ENCODE measurements around the gene POLK.
"Not testable (repeated sequence)": the region's sequence is repeated elsewhere in the genome, so short reads cannot be mapped to it uniquely, and the experiment has no call there.

POLK gene

GRCh38 chr5:75481024-75481423 lies 30.7 kb upstream of the POLK start:
- no peaks in the 10 kb centered on the region for H3K9me3 ChIP-seq (ENCODE audit: control insufficient read depth, insufficient read depth, low read length)
- peaks cover 4% of the 10 kb centered on the region for H3K4me1 ChIP-seq (ENCODE audit: control insufficient read depth, insufficient read depth, low read length)
- H3K27ac ChIP-seq (ENCODE audit: low read length) = no peak overlapping the region
- DNase-seq (ENCODE audit: low read depth, low spot score) = no peak
- H3K36me3 ChIP-seq (ENCODE audit: control insufficient read depth, insufficient read depth, low read length) = no peaks in the 10 kb centered on the region
- no CpG with 5 or more reads among the region's 4 CpGs for WGBS (ENCODE audit: insufficient coverage, insufficient read length)
- H3K27me3 ChIP-seq (ENCODE audit: control insufficient read depth, insufficient read depth, low read length) = no peaks in the 10 kb centered on the region
- H3K4me3 ChIP-seq (ENCODE audit: low read length) = no peak overlapping the region

- WGBS (ENCODE audit: insufficient coverage, insufficient read length) = no CpG with 5 or more reads among the region's 3 CpGs
- no peak for DNase-seq (ENCODE audit: low read depth, low spot score)
- H3K36me3 ChIP-seq (ENCODE audit: control insufficient read depth, insufficient read depth, low read length) = no peaks in the 10 kb centered on the region
These were observed 29.2 kb upstream of the POLK start for GRCh38 chr5:75482482-75482881.

DNA sequence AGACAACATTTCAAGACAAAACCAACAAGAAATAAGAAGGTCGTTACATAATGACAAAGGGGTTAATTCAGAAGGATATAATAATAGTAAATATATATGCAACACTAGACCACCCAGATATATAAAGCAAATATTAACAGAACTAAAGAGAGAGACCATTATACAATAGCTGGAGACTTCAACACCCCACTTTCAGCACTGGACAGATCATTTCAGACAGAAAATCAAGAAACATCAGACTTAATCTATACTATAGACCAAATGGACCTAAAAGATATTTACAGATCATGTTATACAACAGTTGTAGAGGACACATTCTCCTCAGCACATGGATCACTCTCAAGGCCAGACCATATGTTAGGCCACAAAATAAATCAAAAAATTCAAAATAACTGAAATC lies 27.1 kb upstream of the POLK start:
- peaks cover 4% of the 10 kb centered on the region for H3K4me1 ChIP-seq (ENCODE audit: control insufficient read depth, insufficient read depth, low read length)
- no peaks in the 10 kb centered on the region for H3K36me3 ChIP-seq (ENCODE audit: control insufficient read depth, insufficient read depth, low read length)
- WGBS (ENCODE audit: insufficient coverage, insufficient read length) = no CpG with 5 or more reads among the region's 1 CpG
- DNase-seq (ENCODE audit: low read depth, low spot score) = no peak
- no peak overlapping the region for H3K27ac ChIP-seq (ENCODE audit: low read length)
- H3K4me3 ChIP-seq (ENCODE audit: low read length) = no peak overlapping the region
- H3K27me3 ChIP-seq (ENCODE audit: control insufficient read depth, insufficient read depth, low read length) = no peaks in the 10 kb centered on the region
- H3K9me3 ChIP-seq (ENCODE audit: control insufficient read depth, insufficient read depth, low read length) = no peaks in the 10 kb centered on the region

More at GRCh38 chr5:75482482-75482881, 29.2 kb upstream of the POLK start:
- Histone ChIP-seq H3K27me3 (ENCODE audit: control insufficient read depth, insufficient read depth, low read length) (no peaks in the 10 kb centered on the region), H3K4me1 (ENCODE audit: control insufficient read depth, insufficient read depth, low read length) (peaks cover 4% of the 10 kb centered on the region), H3K9me3 (ENCODE audit: control insufficient read depth, insufficient read depth, low read length) (no peaks in the 10 kb centered on the region), H3K4me3 (ENCODE audit: low read length) (no peak overlapping the region), H3K27ac (ENCODE audit: low read length) (no peak overlapping the region)

DNA sequence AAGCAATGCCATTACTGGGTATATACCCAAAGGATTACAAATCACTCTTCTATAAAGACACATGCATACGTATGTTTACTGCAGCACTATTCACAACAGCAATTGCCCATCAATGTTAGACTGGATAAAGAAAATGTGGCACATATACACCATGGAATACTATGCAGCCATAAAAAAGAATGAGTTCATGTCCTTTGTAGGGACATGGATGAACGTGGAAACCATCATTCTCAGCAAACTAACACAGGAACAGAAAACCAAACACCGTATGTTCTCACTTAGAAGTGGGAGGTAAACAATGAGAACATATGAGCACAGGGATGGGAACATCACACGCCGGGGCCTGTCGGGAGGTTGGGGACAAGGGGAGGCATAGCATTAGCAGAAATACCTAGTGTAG lies 21.8 kb upstream of the POLK start:
- H3K9me3 ChIP-seq (ENCODE audit: control insufficient read depth, insufficient read depth, low read length); H3K36me3 ChIP-seq (ENCODE audit: control insufficient read depth, insufficient read depth, low read length); H3K4me1 ChIP-seq (ENCODE audit: control insufficient read depth, insufficient read depth, low read length); DNase-seq (ENCODE audit: low read depth, low spot score); H3K27ac ChIP-seq (ENCODE audit: low read length); H3K4me3 ChIP-seq (ENCODE audit: low read length); H3K27me3 ChIP-seq (ENCODE audit: control insufficient read depth, insufficient read depth, low read length): not testable (repeated sequence)
- WGBS (ENCODE audit: insufficient coverage, insufficient read length) = no CpG with 5 or more reads among the region's 6 CpGs

GRCh38 chr5:75491621-75492020 lies 20.1 kb upstream of the POLK start:
- Histone ChIP-seq H3K27me3 (ENCODE audit: control insufficient read depth, insufficient read depth, low read length) (no peaks in the 10 kb centered on the region), H3K9me3 (ENCODE audit: control insufficient read depth, insufficient read depth, low read length) (no peaks in the 10 kb centered on the region), H3K27ac (ENCODE audit: low read length) (no peak overlapping the region), H3K4me3 (ENCODE audit: low read length) (no peak overlapping the region), H3K4me1 (ENCODE audit: control insufficient read depth, insufficient read depth, low read length) (no peaks in the 10 kb centered on the region), H3K36me3 (ENCODE audit: control insufficient read depth, insufficient read depth, low read length) (no peaks in the 10 kb centered on the region)
- DNase-seq (ENCODE audit: low read depth, low spot score) = no peak
- WGBS (ENCODE audit: insufficient coverage, insufficient read length) = no CpG with 5 or more reads among the region's 2 CpGs

DNA sequence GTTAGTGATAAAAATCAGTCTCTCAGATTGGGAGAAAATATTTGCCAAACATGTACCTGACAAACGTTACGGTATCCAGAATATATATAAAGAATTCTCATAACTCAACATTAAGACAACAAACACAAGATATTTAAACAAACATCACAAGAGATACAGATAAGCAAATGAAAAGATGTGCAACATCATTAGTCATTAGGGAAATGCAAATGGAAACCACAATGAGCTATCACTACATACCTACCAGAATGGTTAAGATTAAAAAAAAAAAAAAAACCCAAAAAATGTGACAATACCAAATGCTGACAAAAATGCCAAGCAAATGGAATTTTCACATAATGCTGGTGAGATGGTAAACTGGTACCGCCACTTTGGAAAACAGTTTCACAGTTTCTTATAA lies 15.7 kb upstream of the POLK start:
- Histone ChIP-seq H3K27ac (ENCODE audit: low read length) (no peak overlapping the region), H3K4me3 (ENCODE audit: low read length) (no peak overlapping the region), H3K27me3 (ENCODE audit: control insufficient read depth, insufficient read depth, low read length) (no peaks in the 10 kb centered on the region), H3K4me1 (ENCODE audit: control insufficient read depth, insufficient read depth, low read length) (peaks cover 2% of the 10 kb centered on the region; the same call in 1 of the 2 replicates), H3K9me3 (ENCODE audit: control insufficient read depth, insufficient read depth, low read length) (no peaks in the 10 kb centered on the region), H3K36me3 (ENCODE audit: control insufficient read depth, insufficient read depth, low read length) (no peaks in the 10 kb centered on the region)
- no CpG with 5 or more reads among the region's 3 CpGs for WGBS (ENCODE audit: insufficient coverage, insufficient read length)
- no peak for DNase-seq (ENCODE audit: low read depth, low spot score)

DNA sequence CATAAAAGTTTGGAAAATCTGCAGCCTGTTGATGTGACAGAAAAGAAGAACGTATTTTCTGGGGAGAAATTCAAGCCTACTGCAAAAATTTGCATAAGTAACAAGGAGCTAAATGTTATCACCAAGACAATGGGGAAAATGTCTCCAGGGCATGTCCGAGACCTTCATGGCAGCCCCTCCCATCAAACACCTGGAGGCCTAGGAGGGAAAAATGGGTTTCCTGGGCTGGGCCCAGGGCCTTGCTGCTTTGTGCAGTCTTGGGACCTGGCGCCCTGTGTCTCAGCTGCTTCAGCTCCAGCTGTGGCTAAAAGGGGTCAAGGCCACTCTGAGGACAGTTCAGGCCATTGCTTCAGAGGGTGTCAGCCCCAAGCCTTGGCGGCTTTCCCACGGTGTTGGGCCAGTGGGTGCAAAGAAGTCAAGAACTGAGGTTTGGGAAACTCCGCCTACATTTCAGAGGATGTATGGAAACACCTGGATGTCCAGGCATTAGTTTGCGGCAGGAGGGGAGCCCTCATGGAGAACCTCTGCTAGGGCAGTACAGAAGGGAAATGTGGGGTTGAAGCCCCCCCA lies 13.4 kb upstream of the POLK start:
- H3K27ac ChIP-seq (ENCODE audit: low read length) = no peak overlapping the region
- H3K36me3 ChIP-seq (ENCODE audit: control insufficient read depth, insufficient read depth, low read length) = no peaks in the 10 kb centered on the region
- no peak overlapping the region for H3K4me3 ChIP-seq (ENCODE audit: low read length)
- peaks cover 2% of the 10 kb centered on the region; the same call in 1 of the 2 replicates for H3K4me1 ChIP-seq (ENCODE audit: control insufficient read depth, insufficient read depth, low read length)
- WGBS (ENCODE audit: insufficient coverage, insufficient read length) = no CpG with 5 or more reads among the region's 7 CpGs
- DNase-seq (ENCODE audit: low read depth, low spot score) = no peak
- no peaks in the 10 kb centered on the region for H3K27me3 ChIP-seq (ENCODE audit: control insufficient read depth, insufficient read depth, low read length)
- no peaks in the 10 kb centered on the region for H3K9me3 ChIP-seq (ENCODE audit: control insufficient read depth, insufficient read depth, low read length)

- no CpG with 5 or more reads among the region's 1 CpG for WGBS (ENCODE audit: insufficient coverage, insufficient read length)
- not testable (repeated sequence) for H3K4me1 ChIP-seq (ENCODE audit: control insufficient read depth, insufficient read depth, low read length); H3K4me3 ChIP-seq (ENCODE audit: low read length); H3K9me3 ChIP-seq (ENCODE audit: control insufficient read depth, insufficient read depth, low read length); DNase-seq (ENCODE audit: low read depth, low spot score); H3K27me3 ChIP-seq (ENCODE audit: control insufficient read depth, insufficient read depth, low read length); H3K36me3 ChIP-seq (ENCODE audit: control insufficient read depth, insufficient read depth, low read length); H3K27ac ChIP-seq (ENCODE audit: low read length)
These were observed 12.8 kb upstream of the POLK start for GRCh38 chr5:75498875-75499274.

DNA sequence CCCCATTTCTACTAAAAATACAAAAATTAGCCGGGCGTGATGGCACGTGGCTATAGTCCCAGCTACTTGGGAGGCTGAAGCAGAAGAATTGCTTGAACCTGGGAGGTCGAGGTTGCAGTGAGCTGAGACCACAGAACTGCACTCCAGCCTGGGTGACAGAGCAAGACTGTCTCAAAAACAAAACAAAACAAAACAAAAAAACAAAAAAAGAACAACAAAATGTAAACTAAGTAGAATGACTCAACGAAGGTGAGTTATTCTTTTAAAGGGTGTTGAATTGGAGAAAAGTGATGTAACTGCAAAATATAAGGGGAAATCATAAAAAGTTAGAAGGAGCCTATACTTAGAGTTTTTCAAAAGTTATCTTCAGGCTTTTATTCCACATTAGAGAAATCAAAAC lies 6.6 kb upstream of the POLK start:
- H3K27me3 ChIP-seq (ENCODE audit: control insufficient read depth, insufficient read depth, low read length); H3K36me3 ChIP-seq (ENCODE audit: control insufficient read depth, insufficient read depth, low read length); H3K4me3 ChIP-seq (ENCODE audit: low read length); H3K27ac ChIP-seq (ENCODE audit: low read length); H3K4me1 ChIP-seq (ENCODE audit: control insufficient read depth, insufficient read depth, low read length); H3K9me3 ChIP-seq (ENCODE audit: control insufficient read depth, insufficient read depth, low read length); DNase-seq (ENCODE audit: low read depth, low spot score): not testable (repeated sequence)
- WGBS (ENCODE audit: insufficient coverage, insufficient read length) = no CpG with 5 or more reads among the region's 5 CpGs

- H3K27me3 ChIP-seq (ENCODE audit: control insufficient read depth, insufficient read depth, low read length) = no peaks in the 10 kb centered on the region
These were observed 3.9 kb upstream of the POLK start for GRCh38 chr5:75507841-75508240.

GRCh38 chr5:75509546-75509945 lies 2.1 kb upstream of the POLK start:
- Histone ChIP-seq H3K4me3 (ENCODE audit: low read length) (no peak overlapping the region), H3K27ac (ENCODE audit: low read length) (no peak overlapping the region), H3K4me1 (ENCODE audit: control insufficient read depth, insufficient read depth, low read length) (no peaks in the 10 kb centered on the region), H3K9me3 (ENCODE audit: control insufficient read depth, insufficient read depth, low read length) (no peaks in the 10 kb centered on the region), H3K27me3 (ENCODE audit: control insufficient read depth, insufficient read depth, low read length) (no peaks in the 10 kb centered on the region), H3K36me3 (ENCODE audit: control insufficient read depth, insufficient read depth, low read length) (no peaks in the 10 kb centered on the region)
- no CpG with 5 or more reads among the region's 4 CpGs for whole genome bisulfite sequencing (ENCODE audit: insufficient coverage, insufficient read length)
- no peak for DNase-seq (ENCODE audit: low read depth, low spot score)

More at GRCh38 chr5:75507841-75508240, 3.9 kb upstream of the POLK start:
- H3K4me1 ChIP-seq (ENCODE audit: control insufficient read depth, insufficient read depth, low read length) = no peaks in the 10 kb centered on the region
- H3K36me3 ChIP-seq (ENCODE audit: control insufficient read depth, insufficient read depth, low read length) = no peaks in the 10 kb centered on the region
- H3K9me3 ChIP-seq (ENCODE audit: control insufficient read depth, insufficient read depth, low read length) = no peaks in the 10 kb centered on the region
- H3K4me3 ChIP-seq (ENCODE audit: low read length) = no peak overlapping the region
- H3K27ac ChIP-seq (ENCODE audit: low read length) = no peak overlapping the region
- WGBS (ENCODE audit: insufficient coverage, insufficient read length) = no CpG with 5 or more reads among the region's 1 CpG
- no peak for DNase-seq (ENCODE audit: low read depth, low spot score)
